Testis (tissue), 3 donors: ENCODE data around the gene RTL5. TPM values are rescaled to one million over a fixed set of nuclear protein-coding genes. Genes with fewer than 3 reads are reported as not detected.

Source experiments
- DNase-seq: peaks from one replicate; pipeline ENCODE4 v3.0.0-alpha.2; 2019
- H3K27ac ChIP-seq, 2 donors: fragments of 200-600 bp; sonication (generic); one replicate each; pipeline ENCODE4 v1.5.1; 2019
- H3K27me3 ChIP-seq: fragments of 200-600 bp; sonication (generic); one replicate; pipeline ENCODE4 v1.5.1; 2019
- H3K36me3 ChIP-seq: fragments of 200-600 bp; sonication (generic); one replicate; pipeline ENCODE4 v1.5.1; 2017; ENCODE audit warnings: low read depth; ENCODE audit errors: missing control alignments
- H3K4me1 ChIP-seq: fragments of 200-600 bp; sonication (generic); one replicate; pipeline ENCODE4 v1.5.1; 2019
- H3K4me3 ChIP-seq, 2 donors: fragments of 200-600 bp; sonication (generic); one replicate each; pipeline ENCODE4 v1.5.1; 2017 to 2019
- H3K9me3 ChIP-seq: fragments of 200-600 bp; sonication (generic); one replicate; pipeline ENCODE4 v1.5.1; 2017
- CTCF ChIP-seq, 3 experiments: fragments of 450-650 bp in 2 of 3; fragments of 200-600 bp in 1 of 3; sonication (generic) in 1 of 3; IDR thresholded peaks; one replicate each; pipeline ENCODE4 v1.5.1; 2016 to 2019; ENCODE audit warnings: antibody characterized with exemption in 3 of 3, mild to moderate bottlenecking in 2 of 3, moderate library complexity in 1 of 3
- POLR2A ChIP-seq: fragments of 450-650 bp; IDR thresholded peaks from one replicate; pipeline ENCODE4 v1.6.1; 2017; ENCODE audit warnings: antibody characterized with exemption, mild to moderate bottlenecking, moderate library complexity
- WGBS, 2 donors: methylation state at CpG; one replicate each; pipeline ENCODE4 v1.1.5; 2018; 5-methylcytosine and 5-hydroxymethylcytosine counted together
- intact Hi-C: fragments of 100-400 bp; cut with DNase I; formaldehyde crosslinking; loops from one replicate; pipeline ENCODE4 v1.15.1; 2023; ENCODE audit warnings: low total_unique reads
- polyA plus RNA-seq: library from polyadenylated mRNA; stranded (reverse); fragments of 350-450 nt; fragmentation: Illumina TruSeq; extraction: RNeasy Lipid Tissue Mini Kit (QIAGEN cat#74804); gene quantifications from one replicate; pipeline ENCODE4 v1.2.3, GENCODE V29; 2014; ENCODE audit warnings: low read depth, low replicate concordance; ENCODE audit not compliant: insufficient read depth
- total RNA-seq, 2 donors: library from RNA; depleted of rRNA; stranded (reverse); fragments of >200 nt; gene quantifications; one replicate each; pipeline ENCODE4 v1.2.3, GENCODE V29; 2016

Gene RTL5
- total and polyA plus RNA-seq, 3 donors from 2014 or later: 18.0 to 25.6 (median 25.4) TPM

- TF ChIP-seq POLR2A (no peak), CTCF (IDR thresholded peaks at IDR 0.05) (no peak)
- WGBS, 2 donors: 86 to 94% methylated on average over 2 of the region's 2 CpGs
- no peaks in the 10 kb centered on the region for H3K27me3 ChIP-seq
- no peaks in the 10 kb centered on the region for H3K9me3 ChIP-seq
- no peak overlapping the region for H3K27ac ChIP-seq
- no peak for DNase-seq
- H3K4me1 ChIP-seq: no peaks in the 10 kb centered on the region
- H3K36me3 ChIP-seq: no peaks in the 10 kb centered on the region
- intact Hi-C loops: no loop called here
- no peak overlapping the region for H3K4me3 ChIP-seq
Observed at GRCh38 chrX:72102126-72102525, 29.6 kb downstream of the RTL5 start.

GRCh38 chrX:72101597-72102037 is 30.1 kb downstream of the RTL5 start:
- Histone ChIP-seq H3K4me3 (no peak overlapping the region), H3K36me3 (no peaks in the 10 kb centered on the region), H3K27me3 (no peaks in the 10 kb centered on the region), H3K9me3 (no peaks in the 10 kb centered on the region), H3K27ac (no peak overlapping the region), H3K4me1 (no peaks in the 10 kb centered on the region)
- WGBS, 2 donors: 59 to 63% methylated on average over 2 to 4 of the region's 4 CpGs
- DNase-seq: no peak
- intact Hi-C loops: no loop called here
- TF ChIP-seq POLR2A (no peak), CTCF (IDR thresholded peaks at IDR 0.05) (no peak)

- Histone ChIP-seq H3K4me1 (no peaks in the 10 kb centered on the region), H3K4me3 (no peak overlapping the region), H3K9me3 (no peaks in the 10 kb centered on the region), H3K27ac (no peak overlapping the region), H3K36me3 (no peaks in the 10 kb centered on the region), H3K27me3 (no peaks in the 10 kb centered on the region)
- DNase-seq: no peak
- intact Hi-C loops: no loop called here
- no peak for TF ChIP-seq CTCF (IDR thresholded peaks at IDR 0.05)
- TF ChIP-seq POLR2A: no peak
- 83 to 89% methylated on average over 7 to 9 of the region's 9 CpGs for WGBS, 2 donors
Observed at GRCh38 chrX:72100824-72101351, 30.8 kb downstream of the RTL5 start.

GRCh38 chrX:72100051-72100755 is 31.5 kb downstream of the RTL5 start:
- 80 to 87% methylated on average over 1 to 11 of the region's 13 CpGs for WGBS, 2 donors
- no peak overlapping the region for H3K27ac ChIP-seq
- H3K27me3 ChIP-seq: no peaks in the 10 kb centered on the region
- no peaks in the 10 kb centered on the region for H3K36me3 ChIP-seq
- DNase-seq: no peak
- intact Hi-C loops: no loop called here
- TF ChIP-seq POLR2A (no peak), CTCF (IDR thresholded peaks at IDR 0.05) (no peak)
- H3K4me3 ChIP-seq: no peak overlapping the region
- no peaks in the 10 kb centered on the region for H3K9me3 ChIP-seq
- peaks cover 2% of the 10 kb centered on the region for H3K4me1 ChIP-seq

- TF ChIP-seq CTCF (IDR thresholded peaks at IDR 0.05) (no peak), POLR2A (no peak)
- peaks cover 4% of the 10 kb centered on the region for H3K4me1 ChIP-seq
- H3K9me3 ChIP-seq: no peaks in the 10 kb centered on the region
- H3K27me3 ChIP-seq: no peaks in the 10 kb centered on the region
- H3K36me3 ChIP-seq: no peaks in the 10 kb centered on the region
- intact Hi-C loops: no loop called here
- H3K4me3 ChIP-seq: no peak overlapping the region
- DNase-seq: no peak
- WGBS, 2 donors: 74 to 80% methylated on average over 3 of the region's 3 CpGs
- no peak overlapping the region for H3K27ac ChIP-seq
Observed at GRCh38 chrX:72097098-72097497, 34.6 kb downstream of the RTL5 start.
